ACHN (cell line): ENCODE measurements around the gene FBXW7.

ENCODE experiments used
- DNase-seq: peaks from one replicate; pipeline ENCODE4 v3.0.0-alpha.2; 2015
- in situ Hi-C: cut with HindIII; loops from 2 replicates; pipeline ENCODE4 v1.10.0; 2017; ENCODE audit warnings: low sequenced_read_pairs, low pct_ligation_motif_present, low pct_unique_long_range_greater_than_20kb

FBXW7 gene

GRCh38 chr4:152408514-152409327, 127.2 kb downstream of the FBXW7 start:
- in situ Hi-C loops, result no loop called here
- DNase-seq, result peak; percentile 53

GRCh38 chr4:152401424-152401823, 134.5 kb downstream of the FBXW7 start:
- in situ Hi-C loops, result no loop called here
- no peak for DNase-seq

GRCh38 chr4:152399246-152399645, 136.6 kb downstream of the FBXW7 start:
- in situ Hi-C loops, result no loop called here
- DNase-seq, result no peak

- in situ Hi-C loops, result no loop called here
Measured at GRCh38 chr4:152398060-152398459, 137.8 kb downstream of the FBXW7 start.

GRCh38 chr4:152394791-152395190, 141.1 kb downstream of the FBXW7 start:
- no peak for DNase-seq
- in situ Hi-C loops, result no loop called here

More at GRCh38 chr4:152398060-152398459, 137.8 kb downstream of the FBXW7 start:
- peak; percentile 24 for DNase-seq

- DNase-seq, result no peak
- in situ Hi-C loops, result no loop called here
Measured at GRCh38 chr4:152392079-152392478, 143.8 kb downstream of the FBXW7 start.

GRCh38 chr4:152390216-152390615, 145.7 kb downstream of the FBXW7 start:
- no peak for DNase-seq
- in situ Hi-C loops, result no loop called here

- in situ Hi-C loops, result no loop called here
Measured at GRCh38 chr4:152389359-152389758, 146.5 kb downstream of the FBXW7 start.

GRCh38 chr4:152385551-152385950, 150.3 kb downstream of the FBXW7 start:
- in situ Hi-C loops, result no loop called here
- peak; percentile 14 for DNase-seq

More at GRCh38 chr4:152389359-152389758, 146.5 kb downstream of the FBXW7 start:
- no peak for DNase-seq

- in situ Hi-C loops, result no loop called here
- DNase-seq, result peak; percentile 3
Measured at GRCh38 chr4:152382057-152382785, 153.7 kb downstream of the FBXW7 start.

GRCh38 chr4:152380919-152381318, 155.0 kb downstream of the FBXW7 start:
- DNase-seq, result no peak
- in situ Hi-C loops, result no loop called here

- no peak for DNase-seq
- in situ Hi-C loops, result no loop called here
Measured at GRCh38 chr4:152380185-152380584, 155.7 kb downstream of the FBXW7 start.

- in situ Hi-C loops, result no loop called here
Measured at GRCh38 chr4:152374606-152375285, 161.1 kb downstream of the FBXW7 start.

GRCh38 chr4:152374153-152374552, 161.7 kb downstream of the FBXW7 start:
- in situ Hi-C loops, result no loop called here
- no peak for DNase-seq

More at GRCh38 chr4:152374606-152375285, 161.1 kb downstream of the FBXW7 start:
- DNase-seq, result no peak

GRCh38 chr4:152372444-152372843, 163.4 kb downstream of the FBXW7 start:
- in situ Hi-C loops, result no loop called here
- DNase-seq, result no peak

GRCh38 chr4:152369902-152370295, 166.0 kb downstream of the FBXW7 start:
- in situ Hi-C loops, result no loop called here
- peak; percentile 7 for DNase-seq

- in situ Hi-C loops, result no loop called here
- DNase-seq, result no peak
Measured at GRCh38 chr4:152369203-152369901, 166.5 kb downstream of the FBXW7 start.

GRCh38 chr4:152368001-152368400, 167.9 kb downstream of the FBXW7 start:
- in situ Hi-C loops, result no loop called here

GRCh38 chr4:152364883-152365282, 171.0 kb downstream of the FBXW7 start:
- no peak for DNase-seq
- in situ Hi-C loops, result no loop called here

More at GRCh38 chr4:152368001-152368400, 167.9 kb downstream of the FBXW7 start:
- no peak for DNase-seq
